A549 treated with ZK216348 at 1 μM for 4 hours (cell line): Measurements from ENCODE around the gene BOLL. TPM values are rescaled to one million over a fixed set of nuclear protein-coding genes. Genes with fewer than 3 reads are reported as not detected.

Experiments
- total RNA-seq: library from RNA; stranded (reverse); fragments of 200-300 nt; extraction: Qiagen RNA extraction; gene quantifications from 5 replicates; pipeline ENCODE4 v1.2.3, GENCODE V29; 2022; ENCODE audit warnings: low read depth

Gene BOLL
- not detected in 5 replicates for total RNA-seq

GRCh38 chr2:197784956-197785941, at the start of gene BOLL:
BOLL (minus strand) TSS chr2:197785319; CDS start chr2:197781850, 3,469 bp downstream.

GRCh38 chr2:197804049-197804757, 19.1 kb upstream of the BOLL start, which contains the start of gene PLCL1:
PLCL1 (plus strand) TSS chr2:197804593.

GRCh38 chr2:197705121-197705911, 79.8 kb downstream of the BOLL start, which contains the start of gene MARS2:
MARS2 (plus strand) TSS chr2:197705369; CDS start chr2:197705406, 37 bp downstream.

Other genes starting within 250 kb of the BOLL start
- not detected in 5 replicates for gene RFTN2, start 109.7 kb downstream of the BOLL start, total RNA-seq
- 9.4 to 10.8 TPM (median 10.0 TPM) in 5 replicates for gene MARS2, start 80.0 kb downstream of the BOLL start, total RNA-seq
- not detected in 5 replicates for gene PLCL1, start 19.3 kb upstream of the BOLL start, total RNA-seq